Stimulated activated CD4-positive, alpha-beta T cell treated with anti-CD3 and anti-CD28 coated beads, Interleukin-1b, Interleukin-23, amount 100 ng/mL, for 48 hours (primary cell): Measurements from ENCODE around the gene PYGO2.
"Not testable (repeated sequence)": the region's sequence is repeated elsewhere in the genome, so short reads cannot be mapped to it uniquely, and the experiment has no call there.

Source experiments
- DNase-seq: peaks from one replicate; pipeline ENCODE4 v3.0.0-alpha.2; 2020

PYGO2 gene

GRCh38 chr1:154977762-154978161 lies 16.2 kb upstream of the PYGO2 start:
- not testable (repeated sequence) for DNase-seq

GRCh38 chr1:154975409-154976059 lies 14.0 kb upstream of the PYGO2 start:
- peak; percentile 61 for DNase-seq

- peak; percentile 96 for DNase-seq
Measured at GRCh38 chr1:154974808-154975408, 13.3 kb upstream of the PYGO2 start.

- peak; percentile 97 for DNase-seq
Measured at GRCh38 chr1:154974102-154974807, 12.7 kb upstream of the PYGO2 start, which contains the start of gene CKS1B. Gene CKS1B (plus strand): TSS chr1:154974681. CDS start chr1:154974746, 65 bp downstream.

GRCh38 chr1:154973344-154974101 lies 11.9 kb upstream of the PYGO2 start:
- DNase-seq = peak; percentile 97

GRCh38 chr1:154972517-154973343 lies 11.1 kb upstream of the PYGO2 start:
- DNase-seq = no peak

- no peak for DNase-seq
Measured at GRCh38 chr1:154972213-154972516, 10.6 kb upstream of the PYGO2 start.

- no peak for DNase-seq
Measured at GRCh38 chr1:154971341-154971998, 9.9 kb upstream of the PYGO2 start.

GRCh38 chr1:154970631-154971340 lies 9.2 kb upstream of the PYGO2 start, which contains the start of gene SHC1:
Gene SHC1 (minus strand): TSS chr1:154970747. CDS start chr1:154970526, 221 bp downstream.
- DNase-seq = peak; percentile 55

- DNase-seq = no peak
Measured at GRCh38 chr1:154969860-154970452, 8.4 kb upstream of the PYGO2 start.

- DNase-seq = no peak
Measured at GRCh38 chr1:154969246-154969645, 7.7 kb upstream of the PYGO2 start.

GRCh38 chr1:154968731-154969130 lies 7.1 kb upstream of the PYGO2 start:
- no peak for DNase-seq

GRCh38 chr1:154967331-154967950 lies 5.9 kb upstream of the PYGO2 start:
- DNase-seq = no peak

- DNase-seq = no peak
Measured at GRCh38 chr1:154966111-154966510, 4.5 kb upstream of the PYGO2 start.

GRCh38 chr1:154964359-154964758 lies 2.8 kb upstream of the PYGO2 start:
- DNase-seq = no peak

- no peak for DNase-seq
Measured at GRCh38 chr1:154963643-154964042, 2.1 kb upstream of the PYGO2 start.

GRCh38 chr1:154962795-154963330 lies 1.3 kb upstream of the PYGO2 start:
- DNase-seq = no peak

GRCh38 chr1:154962156-154962749 lies 671 bp upstream of the PYGO2 start:
- no peak for DNase-seq

- no peak for DNase-seq
Measured at GRCh38 chr1:154960446-154961136, 991 bp downstream of the PYGO2 start.
